Activated CD8-positive, alpha-beta memory T cell treated with anti-CD3 and anti-CD28 coated beads for 1 hour (primary cell): ENCODE results near the gene LYPD4.

Experiments used
- DNase-seq, 2 donors: peaks; one replicate each; pipeline ENCODE4 v3.0.0-alpha.2; 2020; ENCODE audit warnings: low read depth in 1 of 2; ENCODE audit errors: extremely low read depth in 1 of 2

The LYPD4 gene

DNA sequence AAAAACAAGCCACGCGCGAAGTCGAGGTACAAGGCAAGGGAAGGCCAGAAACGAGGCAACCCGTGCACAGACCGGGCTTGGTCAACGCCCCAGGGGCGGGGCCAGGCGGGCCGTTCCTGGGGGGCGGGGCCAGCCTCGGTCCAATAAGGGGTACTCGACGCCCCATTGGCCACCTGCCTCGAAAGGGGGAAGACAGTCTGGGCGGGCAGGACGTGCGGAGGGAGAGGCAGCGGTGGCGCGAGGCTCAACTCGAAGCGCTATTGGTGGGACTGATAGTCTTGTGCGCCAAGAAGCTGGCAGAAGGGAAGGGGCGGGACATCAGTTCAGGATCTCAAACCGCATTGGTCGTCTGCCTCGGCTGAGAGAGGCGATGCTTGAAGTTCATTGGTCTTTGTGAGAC is at the start of gene LYPD4:
TSS of gene LYPD4 (minus strand) at position 83 of the 400 bp plus-strand sequence. CDS start 5,398 bp downstream, outside the sequence.
- no peak for DNase-seq

- DNase-seq, result no peak
These were observed 49.4 kb upstream of the LYPD4 start for GRCh38 chr19:41893899-41894298.

DNA sequence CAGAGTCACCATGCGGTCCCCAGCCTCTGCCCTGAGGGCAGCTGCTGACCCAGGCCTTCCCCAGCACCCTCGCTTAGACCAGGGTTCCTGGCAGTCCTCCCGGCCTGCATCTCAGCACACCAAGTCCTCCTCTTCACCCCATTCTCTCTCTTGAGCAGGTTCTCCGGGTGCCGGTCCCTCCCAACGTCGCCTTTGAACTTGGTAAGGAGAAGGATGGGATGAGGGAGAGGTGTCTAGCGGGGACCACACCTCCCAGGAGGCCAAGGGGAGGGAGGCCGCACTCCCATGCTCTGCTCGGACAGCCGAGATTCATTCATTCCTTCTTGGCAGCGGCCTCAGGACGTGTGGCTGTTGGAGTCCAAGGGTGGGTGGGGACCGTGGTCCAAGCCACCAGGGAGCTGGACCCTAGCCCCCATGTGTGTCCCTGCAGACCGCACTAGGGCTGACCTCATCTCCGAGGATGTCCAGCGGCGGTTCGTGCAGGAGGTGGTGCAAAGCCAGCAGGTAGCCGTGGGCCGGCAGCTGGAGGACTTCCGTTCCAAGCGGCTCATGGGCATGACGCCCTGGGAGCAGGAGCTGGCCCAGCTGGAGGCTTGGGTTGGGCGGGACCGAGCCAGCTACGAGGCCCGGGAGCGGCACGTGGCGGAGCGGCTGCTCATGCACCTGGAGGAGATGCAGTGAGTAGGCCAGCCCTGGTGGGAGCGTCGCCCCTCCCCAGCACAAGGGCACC is 47.9 kb upstream of the LYPD4 start:
- DNase-seq, result no peak

DNA sequence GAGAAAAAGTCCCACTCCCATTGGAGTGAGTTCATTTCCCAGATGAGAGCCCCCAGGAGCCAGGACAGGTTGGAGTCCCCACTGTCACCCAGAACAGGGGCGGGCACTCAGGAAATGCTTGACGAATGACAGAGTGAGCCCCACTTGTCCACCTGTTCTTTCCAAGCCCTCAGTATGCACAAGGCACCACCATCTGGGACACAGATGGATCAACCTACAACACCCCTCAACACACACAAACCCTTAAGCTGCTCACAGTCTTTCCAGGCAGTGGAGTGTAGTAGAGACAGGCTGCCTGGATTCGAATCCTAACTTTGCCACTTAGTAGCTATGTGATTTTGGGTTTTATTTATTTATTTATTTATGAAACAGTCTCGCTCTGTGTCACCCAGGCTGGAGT is 46.5 kb upstream of the LYPD4 start:
- DNase-seq, result no peak

- no peak for DNase-seq
These were observed 45.4 kb upstream of the LYPD4 start for GRCh38 chr19:41889896-41890295.

- DNase-seq, result no peak
These were observed 44.4 kb upstream of the LYPD4 start for GRCh38 chr19:41888926-41889325.

DNA sequence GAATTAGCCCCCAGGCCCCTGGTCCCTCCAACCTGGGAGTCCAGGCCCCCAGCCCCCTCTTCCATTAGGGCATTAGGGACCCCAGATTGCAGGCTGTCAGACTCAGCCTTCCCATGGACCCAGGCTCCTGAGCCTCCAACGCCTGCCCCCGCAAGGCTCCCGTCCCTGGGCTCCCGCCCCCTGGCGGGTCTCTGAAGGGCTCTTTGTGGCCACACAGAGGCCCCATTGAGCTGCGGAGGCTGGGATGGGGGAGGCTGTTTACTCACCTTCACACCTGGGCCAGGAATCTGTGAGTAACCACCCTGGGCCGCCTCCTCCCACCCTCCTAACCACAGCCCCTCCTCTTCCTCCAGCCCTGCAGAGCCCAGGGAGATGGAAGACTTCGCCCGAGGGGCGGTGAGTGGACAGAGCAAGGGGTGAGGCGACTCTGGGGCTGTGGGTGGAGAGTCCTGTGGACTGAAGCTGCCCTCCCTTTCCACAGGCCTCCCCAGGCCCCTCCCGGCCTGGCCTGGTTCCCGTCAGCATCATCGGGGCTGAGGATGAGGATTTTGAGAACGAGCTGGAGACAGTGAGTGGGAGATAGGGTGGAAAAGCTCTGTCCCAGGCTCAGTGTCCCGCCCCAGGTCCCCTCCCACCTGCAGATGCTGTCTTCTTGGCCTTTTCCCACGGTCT is 43.4 kb upstream of the LYPD4 start:
- DNase-seq, result peak; percentile 81 to 89

GRCh38 chr19:41886761-41887710 is 42.6 kb upstream of the LYPD4 start:
- peak in 1 of 2 donors; percentile 48 for DNase-seq

DNA sequence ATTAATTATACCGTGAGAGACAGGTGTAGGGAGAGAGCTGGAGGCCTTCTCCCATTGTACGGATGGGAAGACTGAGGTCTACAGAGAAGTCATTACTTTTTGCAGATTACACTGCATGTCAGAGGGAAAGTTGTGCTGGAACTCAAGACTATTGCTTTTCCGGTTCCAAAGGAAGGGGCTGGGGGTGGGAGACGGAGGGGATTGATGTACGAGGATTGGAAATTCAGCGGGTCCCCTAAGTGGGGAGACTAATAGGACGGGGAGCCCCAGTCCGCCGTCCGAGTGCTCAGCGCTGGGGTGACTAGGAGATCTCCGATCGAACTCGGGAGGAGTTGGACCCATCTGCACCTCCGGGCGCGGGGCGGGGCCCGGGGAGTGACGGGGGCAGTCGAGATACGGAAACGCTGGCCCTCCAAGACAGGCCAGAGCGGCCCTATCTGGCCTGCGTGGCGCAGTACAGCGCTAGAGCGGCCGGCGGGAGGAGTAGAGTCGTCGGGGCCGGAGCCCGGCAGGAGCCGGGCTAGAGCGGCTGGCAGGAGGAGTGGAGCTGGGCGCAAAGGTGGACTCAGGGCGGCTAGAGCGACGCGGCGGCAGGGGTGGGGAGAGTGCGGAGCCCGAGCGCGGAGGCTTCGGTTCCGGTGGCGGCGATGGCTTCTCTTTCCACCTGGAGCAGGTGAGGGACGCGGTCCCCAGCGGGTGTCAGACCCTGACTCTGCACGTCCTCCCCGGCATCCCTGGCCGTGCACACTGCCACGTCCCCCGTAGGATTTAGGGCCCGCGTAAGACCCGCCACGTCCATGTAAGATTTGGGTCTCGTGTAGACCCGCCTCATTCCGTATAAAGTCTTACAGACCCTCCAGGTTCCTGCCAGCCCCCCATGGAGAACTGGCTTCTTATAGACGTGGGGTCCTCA is 39.6 kb upstream of the LYPD4 start:
- peak; percentile 80 to 83 for DNase-seq

- DNase-seq, result no peak
These were observed 39.0 kb upstream of the LYPD4 start for GRCh38 chr19:41883463-41883820.

DNA sequence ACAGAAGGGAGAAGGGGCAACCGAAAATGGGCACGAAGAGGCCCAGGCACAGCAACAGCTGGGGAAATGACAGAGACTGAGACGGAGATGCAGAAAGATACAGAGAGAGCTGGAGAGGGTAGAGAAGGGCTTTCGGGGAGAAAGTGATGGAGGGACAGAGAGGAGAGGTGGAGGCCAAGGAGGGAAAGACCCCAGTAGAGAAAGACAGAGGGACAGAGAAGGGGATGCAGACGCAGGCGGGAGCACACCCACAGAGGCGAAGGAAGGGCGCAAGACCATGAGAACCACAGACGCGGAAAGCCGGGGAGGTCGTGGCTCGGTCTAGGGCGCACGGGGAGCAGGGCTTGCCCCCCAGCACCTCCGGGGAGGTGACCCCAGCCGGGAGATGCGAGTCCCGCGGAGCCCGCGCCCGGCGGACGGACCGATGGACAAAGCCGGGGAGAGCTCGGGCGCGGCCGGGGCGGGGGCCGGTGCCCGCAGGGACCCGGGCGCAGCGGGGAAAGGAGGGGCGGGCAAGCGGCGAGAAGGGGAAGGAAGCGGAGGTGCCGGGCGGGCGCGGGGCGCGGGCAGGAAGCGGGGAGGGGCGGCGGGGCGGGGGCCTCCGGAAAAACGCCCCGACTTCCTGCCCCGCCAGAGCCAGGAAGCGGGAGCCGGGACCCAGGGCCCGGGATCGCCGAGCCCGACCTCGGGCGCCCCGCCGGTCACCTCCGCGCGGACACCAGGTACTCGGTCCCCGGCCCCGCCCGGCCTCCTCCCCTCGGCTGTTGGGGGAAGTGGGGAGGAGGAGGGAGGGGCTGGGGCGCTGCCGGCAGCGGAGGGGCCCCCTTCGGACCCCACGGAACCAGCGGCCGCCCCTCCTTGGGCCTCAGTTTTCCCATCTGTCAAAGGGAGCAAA is 38.3 kb upstream of the LYPD4 start, which contains the start of gene ARHGEF1:
TSS of gene ARHGEF1 (plus strand) at position 617 of the 895 bp plus-strand sequence. CDS start 4,899 bp downstream, outside the sequence.
- DNase-seq, result no peak

DNA sequence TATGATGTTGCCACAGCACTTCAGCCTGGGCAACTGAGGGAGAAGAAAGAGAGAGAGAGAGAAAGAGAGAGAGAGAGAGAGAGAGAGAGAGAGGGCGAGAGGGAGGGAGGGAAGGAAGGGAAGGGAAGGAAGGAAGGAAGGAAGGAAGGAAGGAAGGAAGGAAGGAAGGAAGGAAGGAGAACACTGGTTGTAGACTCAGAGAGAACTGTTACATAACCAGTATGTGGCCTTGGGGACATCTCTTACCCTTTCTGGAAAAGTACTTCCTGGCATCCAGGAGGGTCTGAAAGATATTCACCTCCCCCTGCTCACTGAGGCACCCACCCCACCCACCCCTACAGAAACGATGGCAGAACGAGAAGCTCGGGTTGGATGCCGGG is 35.8 kb upstream of the LYPD4 start:
- no peak for DNase-seq

GRCh38 chr19:41879670-41880328 is 35.3 kb upstream of the LYPD4 start:
- DNase-seq, result no peak

- no peak for DNase-seq
These were observed 34.6 kb upstream of the LYPD4 start for GRCh38 chr19:41879080-41879479.

GRCh38 chr19:41877916-41878905 is 33.7 kb upstream of the LYPD4 start:
- DNase-seq, result no peak

- DNase-seq, result no peak
These were observed 32.7 kb upstream of the LYPD4 start, which contains the start of gene CD79A for GRCh38 chr19:41876847-41877832. CD79A (plus strand) TSS chr19:41877279; CDS start chr19:41877305, 26 bp downstream.
